Stimulated activated naive CD8-positive, alpha-beta T cell treated with anti-CD3 and anti-CD28 coated beads, Interleukin-15, Interleukin-2, amounts not matched to agents 100 U/mL and 50 U/mL, for 24 hours (primary cell): ENCODE results near the gene MAP1S.
A peak's percentile ranks its signal among the peaks of the same experiment; 100 is the strongest.

Source experiments
- ATAC-seq: fragments of 150-1000 bp; cut with Tn5 transposase; one replicate; pipeline ENCODE4 v1.10.0; 2021
- DNase-seq: peaks from one replicate; pipeline ENCODE4 v3.0.0; 2021

MAP1S gene, protein sequence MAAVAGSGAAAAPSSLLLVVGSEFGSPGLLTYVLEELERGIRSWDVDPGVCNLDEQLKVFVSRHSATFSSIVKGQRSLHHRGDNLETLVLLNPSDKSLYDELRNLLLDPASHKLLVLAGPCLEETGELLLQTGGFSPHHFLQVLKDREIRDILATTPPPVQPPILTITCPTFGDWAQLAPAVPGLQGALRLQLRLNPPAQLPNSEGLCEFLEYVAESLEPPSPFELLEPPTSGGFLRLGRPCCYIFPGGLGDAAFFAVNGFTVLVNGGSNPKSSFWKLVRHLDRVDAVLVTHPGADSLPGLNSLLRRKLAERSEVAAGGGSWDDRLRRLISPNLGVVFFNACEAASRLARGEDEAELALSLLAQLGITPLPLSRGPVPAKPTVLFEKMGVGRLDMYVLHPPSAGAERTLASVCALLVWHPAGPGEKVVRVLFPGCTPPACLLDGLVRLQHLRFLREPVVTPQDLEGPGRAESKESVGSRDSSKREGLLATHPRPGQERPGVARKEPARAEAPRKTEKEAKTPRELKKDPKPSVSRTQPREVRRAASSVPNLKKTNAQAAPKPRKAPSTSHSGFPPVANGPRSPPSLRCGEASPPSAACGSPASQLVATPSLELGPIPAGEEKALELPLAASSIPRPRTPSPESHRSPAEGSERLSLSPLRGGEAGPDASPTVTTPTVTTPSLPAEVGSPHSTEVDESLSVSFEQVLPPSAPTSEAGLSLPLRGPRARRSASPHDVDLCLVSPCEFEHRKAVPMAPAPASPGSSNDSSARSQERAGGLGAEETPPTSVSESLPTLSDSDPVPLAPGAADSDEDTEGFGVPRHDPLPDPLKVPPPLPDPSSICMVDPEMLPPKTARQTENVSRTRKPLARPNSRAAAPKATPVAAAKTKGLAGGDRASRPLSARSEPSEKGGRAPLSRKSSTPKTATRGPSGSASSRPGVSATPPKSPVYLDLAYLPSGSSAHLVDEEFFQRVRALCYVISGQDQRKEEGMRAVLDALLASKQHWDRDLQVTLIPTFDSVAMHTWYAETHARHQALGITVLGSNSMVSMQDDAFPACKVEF

DNA sequence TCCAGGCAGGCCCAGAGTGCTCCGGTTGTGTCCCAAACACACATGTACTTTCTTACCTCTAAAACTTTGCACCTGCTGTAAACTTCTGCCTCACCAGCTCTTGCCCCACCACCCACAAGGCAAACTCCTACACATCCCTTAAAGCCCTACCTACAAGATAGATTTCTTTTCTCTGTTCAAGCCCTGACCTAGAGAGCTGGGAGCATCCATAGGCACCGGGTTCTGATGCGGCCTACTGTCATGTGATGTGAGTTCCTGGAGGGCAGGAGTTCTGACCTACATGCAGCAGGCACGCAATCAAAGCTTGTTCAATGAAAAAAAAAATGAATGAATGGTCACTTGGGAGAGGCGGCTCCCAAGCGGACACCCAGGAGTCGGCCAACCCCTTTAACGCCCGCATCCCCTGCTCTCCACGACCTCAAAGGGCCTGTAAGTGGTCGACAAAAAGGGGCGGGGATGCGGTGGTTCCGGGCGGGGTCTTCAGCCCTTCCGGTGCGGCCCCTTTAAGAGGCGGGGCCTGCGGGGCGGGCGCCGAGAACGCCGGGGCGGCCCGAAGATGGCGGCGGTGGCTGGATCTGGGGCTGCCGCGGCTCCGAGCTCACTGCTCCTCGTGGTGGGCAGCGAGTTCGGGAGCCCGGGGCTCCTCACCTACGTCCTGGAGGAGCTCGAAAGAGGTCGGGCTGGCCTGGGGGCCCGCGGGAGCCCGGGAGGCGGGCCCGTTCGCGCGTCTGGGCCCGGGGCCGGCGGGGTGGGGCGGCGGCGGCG lies at the start of gene MAP1S:
Gene MAP1S (plus strand): TSS at position 534 of the 765 bp plus-strand sequence. CDS start 23 bp downstream, at position 557.
- DNase-seq = peak; percentile 84
- peak; percentile 84 for ATAC-seq

DNA sequence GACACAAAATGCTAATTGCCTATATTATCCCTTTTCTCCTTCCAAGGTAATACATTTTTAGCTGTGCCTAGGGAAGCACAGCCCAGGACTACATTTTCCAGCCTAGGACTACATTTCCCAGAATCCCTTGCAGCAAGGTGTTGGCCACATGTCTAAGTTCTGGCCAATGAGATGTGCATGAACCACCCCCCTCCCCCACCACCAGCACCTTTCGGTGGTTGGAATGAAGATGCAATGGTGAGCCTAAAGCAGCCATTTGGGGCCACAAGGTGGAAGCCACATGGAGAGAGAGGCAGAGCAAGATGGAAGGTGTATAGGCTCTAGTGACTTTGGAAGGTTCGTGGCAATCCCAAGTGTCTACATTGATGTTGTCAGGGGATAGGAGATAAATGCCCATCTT lies 47.4 kb upstream of the MAP1S start:
- DNase-seq = peak; percentile 29

DNA sequence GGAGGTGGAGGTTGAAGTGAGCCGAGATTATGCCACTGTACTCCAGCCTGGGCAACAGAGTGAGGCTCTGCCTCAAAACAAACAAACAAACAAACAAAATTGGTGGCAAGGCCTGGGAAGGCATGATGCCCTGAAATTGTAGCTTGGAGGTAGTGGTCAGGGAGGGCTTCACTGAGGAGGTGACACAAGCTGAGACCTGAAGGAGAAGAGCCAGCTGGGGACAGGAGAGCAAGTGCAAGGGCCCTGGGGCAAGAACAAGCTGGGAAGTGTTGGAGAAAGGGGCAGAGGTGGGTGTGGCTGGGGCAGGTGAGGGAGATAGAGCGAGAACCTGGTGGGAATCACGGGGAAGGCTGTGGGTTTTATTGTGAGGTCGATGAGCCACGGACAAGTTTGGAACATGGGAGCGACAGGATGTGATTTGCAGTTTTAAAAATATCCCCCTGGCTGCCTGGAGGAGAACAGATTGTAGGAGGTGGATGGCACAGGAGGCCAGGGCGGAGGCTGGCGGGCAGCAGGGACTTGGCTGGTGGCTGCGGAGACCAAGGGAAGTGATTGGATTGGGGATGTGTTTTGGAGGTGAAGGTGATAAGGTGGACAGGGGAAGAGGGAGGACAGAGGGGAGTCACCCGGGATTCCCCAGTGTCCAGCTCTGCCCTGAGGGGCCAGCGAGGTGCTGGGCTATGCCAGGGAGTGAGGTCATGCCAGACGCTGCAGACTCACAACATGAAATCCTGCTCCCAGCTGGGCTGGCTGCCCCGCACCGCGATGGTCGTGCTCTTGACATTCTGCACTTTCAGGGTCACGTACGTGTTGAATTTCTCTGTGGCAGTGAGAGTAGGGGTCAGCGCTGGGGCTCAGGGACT lies 45.1 kb upstream of the MAP1S start:
- no peak for ATAC-seq
- no peak for DNase-seq

More for the DNA sequence above, 47.4 kb upstream of the MAP1S start:
- ATAC-seq = no peak

DNA sequence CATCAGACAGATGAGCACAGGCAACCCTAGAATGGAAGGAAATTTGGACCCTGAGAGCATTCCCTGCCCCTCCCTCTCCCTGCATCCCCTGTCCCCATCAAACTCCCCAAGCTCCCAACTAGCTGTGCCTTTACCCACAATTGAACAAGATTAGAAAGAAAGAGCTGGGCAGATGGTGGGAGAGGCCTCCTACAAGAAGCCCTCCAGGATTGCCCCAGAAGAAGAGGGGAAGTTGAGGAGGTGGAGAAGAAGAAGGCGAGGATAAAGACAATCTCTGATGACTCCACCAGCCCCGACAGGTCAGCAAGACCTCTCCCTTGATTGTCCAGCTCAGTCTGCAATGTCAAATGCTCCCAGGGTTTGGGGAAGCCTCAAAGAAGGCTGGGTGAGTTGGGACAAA lies 43.0 kb upstream of the MAP1S start:
- DNase-seq = no peak
- ATAC-seq = no peak

DNA sequence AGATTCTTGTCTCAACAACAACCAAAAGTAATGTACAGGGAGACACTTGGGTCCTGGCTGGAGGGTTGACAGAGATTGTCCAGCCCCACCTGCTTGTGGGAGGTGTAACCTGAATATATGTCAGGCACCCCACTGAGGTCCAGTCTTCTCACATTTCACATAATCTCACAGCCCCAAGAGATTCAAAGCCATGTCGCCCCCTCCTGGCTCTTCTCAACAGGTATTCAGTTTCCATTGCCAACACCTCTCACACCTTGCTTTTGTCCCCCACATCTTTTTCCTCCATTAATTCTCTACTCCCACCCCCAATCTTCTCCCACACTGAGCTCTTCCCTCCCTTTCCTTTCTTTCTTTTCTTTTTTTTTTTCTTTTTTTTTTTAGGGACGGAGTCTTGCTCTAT lies 42.3 kb upstream of the MAP1S start:
- DNase-seq (no peak), ATAC-seq (no peak)

DNA sequence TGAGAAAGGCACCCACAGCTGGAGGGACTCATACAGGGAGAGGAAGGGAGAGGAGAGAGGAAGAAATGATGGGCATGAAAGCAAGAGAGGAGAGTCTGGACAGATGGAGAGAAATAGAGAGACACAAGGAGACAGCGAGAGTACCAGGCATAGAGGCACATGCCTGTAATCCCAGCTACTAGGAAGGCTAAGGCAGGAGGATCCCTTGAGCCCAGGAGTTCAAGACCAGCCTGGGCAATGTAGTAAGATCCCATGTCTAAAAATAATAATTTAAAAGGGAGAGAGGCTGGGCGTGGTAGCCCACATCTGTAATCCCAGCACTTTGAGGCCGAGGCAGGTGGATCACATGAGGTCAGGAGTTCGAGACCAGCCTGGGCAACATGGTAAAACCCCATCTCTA lies 40.4 kb upstream of the MAP1S start:
- ATAC-seq = no peak
- DNase-seq = no peak

DNA sequence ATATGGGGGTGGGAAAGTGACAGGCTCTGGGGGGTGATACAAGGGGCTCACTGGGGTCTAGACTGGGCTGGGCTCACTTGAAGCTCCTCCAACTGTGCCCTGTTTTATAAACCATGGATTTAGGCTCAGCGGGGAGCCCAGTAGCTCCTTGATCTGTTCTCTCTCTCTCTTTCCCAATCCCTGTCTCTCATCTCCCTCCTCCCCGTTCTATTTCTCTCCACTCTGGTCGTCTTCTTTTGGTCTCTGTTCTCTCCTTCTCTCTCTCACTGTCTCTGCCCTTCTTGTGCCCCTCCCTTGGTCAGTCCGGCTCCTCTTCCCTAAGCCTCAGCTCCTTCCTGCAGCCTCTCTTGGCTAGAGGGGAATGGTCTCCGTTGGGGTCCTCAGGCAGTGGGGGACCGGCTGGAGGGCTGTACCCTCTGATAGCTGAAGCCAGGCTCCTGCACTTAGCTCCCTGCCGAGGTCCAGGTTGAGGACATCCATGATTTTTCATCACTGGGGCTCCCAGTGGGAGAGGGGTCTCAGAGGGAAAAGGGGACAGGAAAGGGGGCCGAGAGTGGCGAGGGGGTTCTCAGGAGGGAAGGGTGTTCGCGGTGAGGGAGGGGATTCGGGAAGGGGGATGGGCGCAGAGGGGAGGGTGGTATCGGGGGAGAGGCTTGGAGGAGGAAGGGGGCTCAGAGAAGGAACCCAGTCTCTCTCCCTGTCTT lies 39.6 kb upstream of the MAP1S start:
- DNase-seq (no peak), ATAC-seq (no peak)

DNA sequence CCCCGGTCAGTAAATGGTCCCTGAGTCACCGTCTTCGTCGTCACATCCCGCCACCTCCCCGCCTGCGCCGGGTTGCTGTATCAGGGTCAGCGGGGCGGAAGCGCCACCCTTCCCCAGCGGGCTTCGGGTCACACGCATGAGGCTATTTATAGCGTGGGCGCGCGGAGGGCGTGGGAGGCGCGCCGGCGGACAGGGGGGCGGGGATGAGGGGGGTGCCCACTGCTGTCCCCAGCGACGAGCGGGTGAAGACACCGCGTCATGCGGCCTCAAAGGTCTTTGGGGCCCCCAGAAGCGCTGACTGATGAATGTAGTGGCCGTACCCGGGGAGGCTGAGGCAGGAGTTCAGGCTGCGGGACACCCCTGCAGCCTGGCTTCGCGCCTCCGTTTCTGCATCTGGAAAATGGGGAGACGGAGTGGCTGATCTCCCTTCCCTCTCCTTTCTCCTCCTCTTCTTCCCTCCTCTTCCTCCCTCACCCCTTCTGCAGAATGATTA lies 39.0 kb upstream of the MAP1S start:
- peak; percentile 85 for ATAC-seq
- DNase-seq = peak; percentile 67

DNA sequence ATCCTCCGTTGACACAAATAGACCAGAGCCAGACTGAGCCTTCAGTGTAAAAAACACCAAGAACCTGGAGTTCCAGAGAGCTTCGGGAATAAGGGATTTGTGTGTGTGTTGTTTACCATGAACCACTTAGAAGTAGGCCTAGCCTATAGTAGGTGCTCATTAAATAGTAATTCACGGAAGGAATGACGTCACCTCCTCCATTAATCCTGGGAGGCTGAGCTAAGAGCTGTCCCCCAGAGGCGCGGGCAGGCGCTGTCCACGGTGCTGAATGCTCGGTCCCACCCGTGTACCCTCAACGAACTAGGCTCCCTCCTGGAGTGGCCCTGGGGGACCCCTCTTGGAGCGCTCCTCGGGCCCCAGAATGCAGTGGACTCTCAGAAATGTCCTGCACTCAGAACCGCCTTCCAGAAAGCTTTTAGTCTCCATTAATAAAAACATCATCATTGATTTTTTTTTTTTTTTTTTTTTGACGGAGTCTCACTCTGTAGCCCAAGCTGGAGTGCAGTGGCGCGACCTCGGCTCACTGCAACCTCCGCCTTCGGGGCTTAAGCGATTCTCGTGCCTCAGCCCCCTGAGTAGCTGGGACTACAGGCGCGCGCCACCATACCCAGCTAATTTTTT lies 37.7 kb upstream of the MAP1S start:
- ATAC-seq (no peak), DNase-seq (peak; percentile 59)

DNA sequence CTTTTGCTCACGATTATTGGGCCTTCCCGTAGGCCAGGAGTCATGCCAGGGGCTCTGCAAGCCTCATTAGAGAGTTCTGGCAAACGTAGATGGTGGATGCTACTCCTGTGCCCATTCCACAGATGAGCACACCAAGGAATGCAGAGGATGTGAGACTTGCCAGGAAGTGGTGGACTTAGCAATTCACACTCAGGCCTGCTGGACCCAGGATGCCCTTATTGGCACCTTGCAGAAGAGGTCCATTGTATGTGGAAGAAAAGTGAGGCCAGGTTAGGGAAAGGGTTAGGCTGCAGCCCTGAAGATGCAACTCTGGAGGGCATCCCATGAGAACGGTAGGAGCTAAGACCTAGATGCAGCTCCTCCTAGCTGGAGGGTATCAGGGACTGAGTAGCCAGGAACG lies 37.0 kb upstream of the MAP1S start:
- no peak for ATAC-seq
- DNase-seq = no peak

DNA sequence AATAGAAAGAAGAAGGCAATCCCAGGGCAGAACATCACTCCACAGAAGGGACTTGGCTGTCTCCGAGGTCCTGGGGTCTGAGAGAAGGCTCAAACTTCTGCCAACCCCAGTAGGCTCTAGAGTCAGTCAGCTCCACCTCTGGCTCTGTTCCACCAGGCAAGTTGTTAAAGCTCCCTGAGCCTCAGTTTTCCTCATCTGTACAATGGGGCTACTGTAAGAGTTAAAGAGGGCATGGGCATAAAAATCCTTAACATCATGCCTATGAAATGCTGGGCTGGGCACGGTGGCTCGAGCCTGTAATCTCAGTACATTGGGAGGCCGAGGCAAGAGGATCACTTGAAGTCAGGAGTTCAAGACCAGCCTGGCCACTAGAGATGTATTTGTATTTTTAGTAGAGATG lies 36.2 kb upstream of the MAP1S start:
- DNase-seq (no peak), ATAC-seq (no peak)

DNA sequence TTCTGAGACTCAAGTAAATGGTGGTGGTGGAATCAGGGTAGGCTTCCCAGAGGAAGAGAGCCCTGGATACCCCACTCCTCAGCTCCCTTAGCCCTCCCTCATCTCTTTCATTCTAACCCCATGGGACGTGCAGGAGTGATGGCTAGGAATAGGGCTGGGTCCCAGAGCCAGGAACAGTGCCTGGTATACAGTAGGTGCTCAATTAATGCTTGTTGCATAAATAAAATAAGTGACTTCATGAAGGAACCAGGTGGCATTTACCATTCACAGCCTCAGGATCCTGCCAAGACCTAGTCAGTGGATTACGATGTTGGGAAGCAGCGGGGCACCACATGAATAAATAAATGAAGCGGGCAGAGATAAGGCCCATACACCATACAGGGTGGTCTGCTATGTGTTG lies 35.0 kb upstream of the MAP1S start:
- ATAC-seq = no peak
- no peak for DNase-seq

DNA sequence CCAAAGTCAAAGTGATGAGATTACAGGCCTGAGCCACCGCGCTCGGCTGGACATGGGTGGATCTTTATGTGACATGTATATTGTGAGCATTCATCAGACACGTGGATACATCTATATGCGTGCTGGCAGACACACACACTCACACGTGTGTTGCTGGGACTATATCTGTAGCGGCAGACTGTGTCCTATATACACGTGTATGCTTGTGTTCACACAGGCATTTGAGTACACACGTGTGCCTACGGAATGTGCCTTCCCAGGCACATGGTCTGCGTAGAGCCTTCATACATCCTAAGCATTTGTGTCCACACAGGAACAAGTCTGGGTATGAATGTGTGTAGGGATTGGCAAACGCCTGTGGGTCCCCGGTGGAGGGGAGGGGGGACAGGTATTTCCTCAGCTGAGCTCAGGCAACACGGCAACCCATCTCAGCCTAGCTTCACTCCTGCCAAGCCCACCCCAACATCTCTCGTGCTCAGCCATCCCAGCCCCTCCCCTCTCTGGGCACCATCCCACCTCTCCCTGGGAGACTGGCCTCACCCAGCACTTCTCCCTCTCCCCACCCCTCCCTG lies 33.7 kb upstream of the MAP1S start:
- DNase-seq (no peak), ATAC-seq (no peak)

DNA sequence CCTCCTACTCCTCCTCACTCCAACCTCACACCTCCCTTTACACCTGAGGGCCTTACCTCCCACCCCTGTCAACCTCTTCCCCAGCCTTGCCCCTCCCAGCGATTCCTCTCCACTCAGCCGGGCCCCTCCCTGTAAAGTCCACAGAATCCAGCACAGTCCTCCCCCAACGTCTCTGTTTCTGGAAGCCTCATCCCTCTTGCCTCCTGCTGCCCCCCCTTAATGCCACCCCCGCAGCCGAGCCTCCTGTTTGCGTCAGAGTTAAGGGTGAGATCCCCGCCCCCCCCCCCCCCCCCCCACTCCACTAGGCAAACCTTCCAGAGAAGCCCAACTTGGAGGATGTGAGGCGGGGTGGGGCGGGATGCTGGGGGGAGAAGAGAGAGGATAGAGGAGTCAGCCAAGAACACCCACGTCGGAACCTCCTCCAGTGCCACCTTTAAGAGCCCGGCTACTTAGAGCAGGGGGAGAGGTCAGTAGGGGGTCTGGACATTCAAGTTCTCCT lies 33.2 kb upstream of the MAP1S start:
- ATAC-seq (no peak), DNase-seq (no peak)

DNA sequence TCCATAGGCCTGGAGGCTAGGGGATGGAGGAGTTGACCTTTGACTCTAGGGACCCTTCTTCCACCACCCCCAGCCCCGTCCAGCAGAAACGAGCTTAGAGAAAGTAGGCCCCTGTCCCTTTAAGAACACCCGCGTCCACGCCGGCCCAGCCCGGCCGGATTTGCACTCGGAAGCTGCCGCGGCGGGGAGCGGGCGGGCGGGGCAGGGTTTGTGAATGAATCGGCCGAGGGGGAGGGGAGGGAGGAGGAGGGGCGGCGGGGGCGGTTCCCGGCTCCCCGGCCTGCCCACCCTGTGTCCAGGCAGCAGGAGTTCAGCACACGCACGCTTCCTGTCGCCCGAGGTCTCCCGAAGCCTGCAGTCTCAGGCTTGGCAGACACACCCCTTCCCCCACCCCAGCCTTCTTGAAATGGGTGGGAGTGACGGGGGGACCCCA lies 32.7 kb upstream of the MAP1S start:
- ATAC-seq (no peak), DNase-seq (no peak)

DNA sequence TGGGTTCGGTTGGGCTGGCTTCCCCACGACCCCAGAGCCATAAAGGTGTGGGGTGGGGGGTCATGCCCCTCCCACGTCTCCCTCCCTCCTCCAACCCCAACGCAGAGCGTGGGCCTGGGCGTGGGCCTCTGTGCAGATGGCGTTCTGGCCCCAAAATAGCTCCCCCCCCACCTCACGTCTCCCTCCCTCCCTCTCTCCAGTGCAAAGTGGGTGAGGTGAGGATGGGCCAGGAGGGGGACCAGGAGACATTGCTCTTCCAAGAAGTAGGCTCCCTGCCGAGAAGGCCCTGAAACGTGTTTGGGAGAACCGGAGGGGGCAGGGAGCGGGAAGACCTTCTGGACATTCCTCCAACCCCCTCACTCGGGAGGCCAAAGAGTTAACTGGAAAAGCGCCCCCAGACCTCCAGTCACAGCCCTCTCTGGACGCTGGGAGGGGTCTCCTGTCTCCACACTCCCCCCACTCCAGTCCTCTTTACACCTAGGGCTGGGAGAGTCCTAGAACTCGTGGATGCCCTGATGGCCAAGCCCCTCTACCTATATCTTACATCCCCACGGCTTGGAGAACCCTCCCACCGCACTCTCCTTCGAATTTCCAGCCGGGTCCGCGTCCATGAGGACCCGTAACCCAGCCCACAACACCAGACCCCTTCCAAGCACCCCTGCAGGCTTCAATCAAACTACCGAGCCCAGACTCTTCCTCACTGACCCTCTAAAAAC lies 32.0 kb upstream of the MAP1S start:
- ATAC-seq = no peak
- no peak for DNase-seq

DNA sequence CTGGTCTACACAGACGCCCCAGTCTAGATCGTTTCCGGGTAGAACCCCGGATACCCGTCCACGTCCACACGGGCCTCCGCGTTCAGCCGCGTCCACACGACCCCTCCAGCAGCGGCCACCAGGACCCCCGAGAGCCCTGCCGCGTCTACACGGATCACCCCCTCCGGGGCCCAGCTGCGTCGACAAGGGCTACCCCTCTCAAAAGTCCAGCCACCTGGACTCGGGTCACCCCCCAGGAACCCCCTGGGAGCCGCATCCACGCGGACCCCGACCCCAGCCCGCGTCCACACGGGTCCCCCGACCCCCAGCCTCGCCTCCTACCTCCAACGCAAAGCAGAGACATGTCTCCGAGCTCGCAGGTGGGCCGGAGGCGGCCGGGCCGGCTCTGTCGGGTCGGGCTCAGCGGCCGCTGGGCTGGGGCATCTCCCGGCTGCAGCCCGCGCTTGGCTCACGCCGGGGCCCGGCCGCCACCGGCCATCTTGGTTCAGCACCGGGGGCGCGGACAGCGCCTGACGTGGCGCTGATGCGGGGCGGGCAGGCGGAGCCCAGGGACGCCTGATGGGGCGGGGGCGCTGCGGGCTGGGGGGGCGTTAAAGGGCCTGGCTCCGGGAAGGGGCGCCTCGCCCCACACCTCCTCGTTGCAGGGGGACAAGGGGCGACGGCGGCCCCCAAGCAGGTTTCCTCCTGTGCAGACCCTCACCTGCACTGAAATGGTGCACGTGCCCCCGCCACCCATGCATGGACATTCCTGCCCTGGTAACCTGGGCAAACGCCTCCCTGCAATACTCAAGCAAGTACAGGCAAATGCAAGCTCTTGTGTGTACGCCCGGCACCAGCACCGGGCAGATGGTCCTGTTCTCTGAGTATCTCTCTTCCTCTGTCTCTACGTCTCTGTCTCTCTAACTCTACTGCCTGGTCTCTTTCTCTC lies 31.2 kb upstream of the MAP1S start, which contains the start of gene UNC13A:
Gene UNC13A (minus strand): TSS at position 498 of the 928 bp plus-strand sequence. CDS start 155 bp downstream, at position 343.
- ATAC-seq (peak; percentile 62), DNase-seq (peak; percentile 68)
